ENCODE results near the gene THBS2. TPM values are rescaled to one million over a fixed set of nuclear protein-coding genes. Genes with fewer than 3 reads are reported as not detected.

Gene THBS2
- total and polyA plus RNA-seq, 4 donors: 5.5 to 35.4 (median 24.1) TPM

GRCh38 chr6:169283924-169284323 lies 30.3 kb upstream of the THBS2 start:
- ATAC-seq (ENCODE audit: insufficient read depth, low FRiP score): no peak
- DNase-seq: no peak
- no peak overlapping the region for H3K4me3 ChIP-seq
- whole genome bisulfite sequencing, 2 donors: 90 to 91% methylated on average over 1 of the region's 1 CpG
- no peak overlapping the region for H3K9ac ChIP-seq (ENCODE audit: insufficient read depth in 1 of 2, low read length in 2 of 2)
- no peak for TF ChIP-seq CTCF (IDR thresholded peaks at IDR 0.05; ENCODE audit: control extremely low read depth, extremely low read depth)
- H3K27me3 ChIP-seq (ENCODE audit: control insufficient read depth in 3 of 3, insufficient read depth in 3 of 3, low read length in 2 of 3): no peaks in the 10 kb centered on the region
- H3K36me3 ChIP-seq (ENCODE audit: control insufficient read depth in 4 of 4, insufficient read depth in 4 of 4, low read length in 4 of 4): no peaks in the 10 kb centered on the region
- H3K9me3 ChIP-seq (ENCODE audit: control insufficient read depth in 4 of 4, insufficient read depth in 3 of 4, low read length in 3 of 4): peaks cover 0 to 7% (median under 1%) of the 10 kb centered on the region in 4 donors
- H3K27ac ChIP-seq (ENCODE audit: low read depth in 1 of 2, low read length in 1 of 2): no peak overlapping the region
- H3K4me1 ChIP-seq (ENCODE audit: control insufficient read depth in 5 of 5, insufficient read depth in 5 of 5, low read length in 5 of 5): no peaks in the 10 kb centered on the region

DNA sequence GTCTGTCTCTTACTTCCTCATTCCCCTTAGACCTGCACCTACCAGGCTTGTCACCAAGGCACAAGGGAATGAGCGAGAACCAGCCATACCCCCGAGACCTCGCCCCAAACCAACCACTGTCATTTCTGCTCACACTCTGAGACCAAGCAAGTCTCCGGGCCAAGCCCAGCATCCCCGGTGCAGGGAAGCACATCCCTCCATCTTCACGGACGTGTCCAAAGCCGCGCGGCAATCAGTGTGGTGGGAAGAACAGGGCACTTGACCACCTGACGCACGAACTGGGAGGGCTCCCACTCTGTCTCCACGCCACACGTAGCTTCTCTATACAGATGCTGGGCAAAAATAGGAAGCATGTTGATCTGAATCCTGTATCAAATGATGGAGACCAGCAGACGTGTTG lies 28.4 kb upstream of the THBS2 start:
- DNase-seq: no peak
- H3K9me3 ChIP-seq (ENCODE audit: control insufficient read depth in 4 of 4, insufficient read depth in 3 of 4, low read length in 3 of 4): peaks cover 0 to 7% (median under 1%) of the 10 kb centered on the region in 4 donors
- no peak overlapping the region for H3K4me3 ChIP-seq
- no peaks in the 10 kb centered on the region for H3K36me3 ChIP-seq (ENCODE audit: control insufficient read depth in 4 of 4, insufficient read depth in 4 of 4, low read length in 4 of 4)
- H3K27ac ChIP-seq (ENCODE audit: low read depth in 1 of 2, low read length in 1 of 2): no peak overlapping the region
- TF ChIP-seq CTCF (IDR thresholded peaks at IDR 0.05; ENCODE audit: control extremely low read depth, extremely low read depth): no peak
- no peaks in the 10 kb centered on the region for H3K27me3 ChIP-seq (ENCODE audit: control insufficient read depth in 3 of 3, insufficient read depth in 3 of 3, low read length in 2 of 3)
- no peak for ATAC-seq (ENCODE audit: insufficient read depth, low FRiP score)
- WGBS, 2 donors: 93 to 94% methylated on average over 15 of the region's 15 CpGs
- H3K4me1 ChIP-seq (ENCODE audit: control insufficient read depth in 5 of 5, insufficient read depth in 5 of 5, low read length in 5 of 5): no peaks in the 10 kb centered on the region
- no peak overlapping the region for H3K9ac ChIP-seq (ENCODE audit: insufficient read depth in 1 of 2, low read length in 2 of 2)

DNA sequence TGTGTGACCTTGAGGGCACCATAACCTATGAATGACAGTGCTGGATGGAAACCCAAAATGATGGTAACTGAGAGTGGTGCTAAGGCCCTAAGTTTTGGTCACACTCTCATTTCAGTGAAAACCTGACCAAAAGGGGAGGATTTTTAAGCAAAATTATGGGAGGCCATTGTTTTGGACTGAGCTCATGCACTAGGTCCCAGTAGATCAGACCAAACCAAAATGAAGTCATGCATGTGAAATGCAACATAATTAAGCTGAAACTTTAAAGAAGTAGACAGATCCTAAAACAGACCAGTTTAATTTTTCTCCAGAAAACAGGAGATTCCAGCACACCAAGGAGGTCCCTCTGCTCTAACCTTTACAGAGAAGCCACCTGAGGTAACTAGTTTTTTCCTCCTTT lies 24.0 kb upstream of the THBS2 start:
- no peak for TF ChIP-seq CTCF (IDR thresholded peaks at IDR 0.05; ENCODE audit: control extremely low read depth, extremely low read depth)
- H3K9me3 ChIP-seq (ENCODE audit: control insufficient read depth in 4 of 4, insufficient read depth in 3 of 4, low read length in 3 of 4): peaks cover 0 to 2% (median 0%) of the 10 kb centered on the region in 4 donors
- no peak overlapping the region for H3K27ac ChIP-seq (ENCODE audit: low read depth in 1 of 2, low read length in 1 of 2)
- H3K9ac ChIP-seq (ENCODE audit: insufficient read depth in 1 of 2, low read length in 2 of 2): no peak overlapping the region
- ATAC-seq (ENCODE audit: insufficient read depth, low FRiP score) (no peak), DNase-seq (no peak)
- no peaks in the 10 kb centered on the region for H3K36me3 ChIP-seq (ENCODE audit: control insufficient read depth in 4 of 4, insufficient read depth in 4 of 4, low read length in 4 of 4)
- no peaks in the 10 kb centered on the region for H3K27me3 ChIP-seq (ENCODE audit: control insufficient read depth in 3 of 3, insufficient read depth in 3 of 3, low read length in 2 of 3)
- no peaks in the 10 kb centered on the region for H3K4me1 ChIP-seq (ENCODE audit: control insufficient read depth in 5 of 5, insufficient read depth in 5 of 5, low read length in 5 of 5)
- H3K4me3 ChIP-seq: no peak overlapping the region

DNA sequence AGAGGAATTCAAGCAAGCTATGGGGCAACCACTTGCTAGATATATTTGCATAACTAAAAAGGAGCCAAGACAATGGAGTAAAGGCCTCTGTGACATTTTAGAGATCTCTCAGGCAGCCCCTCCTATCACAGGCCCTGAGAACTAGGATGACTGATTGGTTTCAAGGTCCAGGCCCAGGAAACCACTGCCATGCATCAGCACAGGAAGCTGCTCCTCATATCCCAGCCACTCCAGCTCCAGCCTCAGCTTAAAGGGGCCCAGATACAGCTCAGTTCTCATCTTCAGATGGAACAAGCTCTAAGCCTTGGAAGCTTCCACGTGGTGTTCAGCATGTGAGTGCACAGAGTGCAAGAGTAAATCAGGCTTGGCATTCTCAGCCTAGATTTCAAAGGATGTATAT lies 21.1 kb upstream of the THBS2 start:
- H3K27ac ChIP-seq (ENCODE audit: low read depth in 1 of 2, low read length in 1 of 2): no peak overlapping the region
- TF ChIP-seq CTCF (IDR thresholded peaks at IDR 0.05; ENCODE audit: control extremely low read depth, extremely low read depth): no peak
- no peak overlapping the region for H3K4me3 ChIP-seq
- DNase-seq (no peak), ATAC-seq (ENCODE audit: insufficient read depth, low FRiP score) (no peak)
- 59 to 81% methylated on average over 1 of the region's 1 CpG for WGBS, 2 donors
- H3K9me3 ChIP-seq (ENCODE audit: control insufficient read depth in 4 of 4, insufficient read depth in 3 of 4, low read length in 3 of 4): no peaks in the 10 kb centered on the region
- H3K27me3 ChIP-seq (ENCODE audit: control insufficient read depth in 3 of 3, insufficient read depth in 3 of 3, low read length in 2 of 3): no peaks in the 10 kb centered on the region
- H3K9ac ChIP-seq (ENCODE audit: insufficient read depth in 1 of 2, low read length in 2 of 2): no peak overlapping the region
- H3K36me3 ChIP-seq (ENCODE audit: control insufficient read depth in 4 of 4, insufficient read depth in 4 of 4, low read length in 4 of 4): no peaks in the 10 kb centered on the region
- H3K4me1 ChIP-seq (ENCODE audit: control insufficient read depth in 5 of 5, insufficient read depth in 5 of 5, low read length in 5 of 5): peaks cover 0 to 5% (median 0%) of the 10 kb centered on the region in 5 donors

Data from lung (tissue), 12 donors.